ENCODE measurements around the gene CTAGE1.
A peak's percentile ranks its signal among the peaks of the same experiment; 100 is the strongest.

The CTAGE1 gene

DNA sequence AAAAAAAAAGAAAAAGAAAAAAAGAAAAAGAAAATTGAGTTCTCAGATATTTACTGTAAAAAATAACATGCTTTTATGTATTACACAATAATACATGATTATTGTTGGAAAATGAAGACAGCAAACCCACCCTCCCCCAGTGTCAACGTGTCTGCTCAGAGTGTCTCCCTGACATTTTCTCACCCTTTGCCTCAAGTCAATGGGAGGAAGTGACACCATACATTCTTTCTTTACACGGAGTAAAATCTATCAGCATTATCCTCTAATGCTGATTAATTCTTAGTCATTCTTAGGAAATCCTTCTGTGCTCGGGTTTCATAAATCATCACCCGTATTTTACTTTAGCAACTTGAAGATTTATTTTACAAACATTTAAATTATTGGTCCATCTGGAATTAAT lies 32.0 kb downstream of the CTAGE1 start:
- Histone ChIP-seq H3K56ac (ENCODE audit: low read length) (no peak overlapping the region), H3K4me3 (ENCODE audit: low read length) (no peak overlapping the region), H2BK120ac (ENCODE audit: low read depth, low read length) (no peak overlapping the region), H3K27me3 (ENCODE audit: insufficient read depth, low read length, poor library complexity) (no peaks in the 10 kb centered on the region), H3K23ac (ENCODE audit: low read length) (no peak overlapping the region), H4K5ac (ENCODE audit: low read length) (no peak overlapping the region), H3K4me2 (ENCODE audit: low read length) (no peak overlapping the region), H2AK5ac (ENCODE audit: low read length) (no peak overlapping the region), H3K27ac (ENCODE audit: low read depth, low read length) (no peak overlapping the region), H4K8ac (ENCODE audit: low read depth, low read length) (no peak overlapping the region), H3K36me3 (ENCODE audit: control insufficient read depth, insufficient read depth, low read length) (no peaks in the 10 kb centered on the region), H3K18ac (ENCODE audit: low read length) (no peak overlapping the region), H3K9ac (ENCODE audit: low read length) (no peak overlapping the region), H3K4me1 (ENCODE audit: control insufficient read depth, low read depth, low read length) (no peaks in the 10 kb centered on the region), H2BK5ac (ENCODE audit: low read length) (no peak overlapping the region), H3K79me2 (ENCODE audit: control insufficient read depth, insufficient read depth, low read length) (no peaks in the 10 kb centered on the region), H3K79me1 (ENCODE audit: low read length) (no peaks in the 10 kb centered on the region), H3K4ac (ENCODE audit: low read depth, low read length) (no peak overlapping the region), H2BK15ac (replicated peaks; ENCODE audit: low read depth) (no peak overlapping the region)
- peak; percentile 18 for DNase-seq
- no CpG with 5 or more reads among the region's 4 CpGs for WGBS (ENCODE audit: extremely low coverage, insufficient coverage, low lambda C conversion rate)

DNA sequence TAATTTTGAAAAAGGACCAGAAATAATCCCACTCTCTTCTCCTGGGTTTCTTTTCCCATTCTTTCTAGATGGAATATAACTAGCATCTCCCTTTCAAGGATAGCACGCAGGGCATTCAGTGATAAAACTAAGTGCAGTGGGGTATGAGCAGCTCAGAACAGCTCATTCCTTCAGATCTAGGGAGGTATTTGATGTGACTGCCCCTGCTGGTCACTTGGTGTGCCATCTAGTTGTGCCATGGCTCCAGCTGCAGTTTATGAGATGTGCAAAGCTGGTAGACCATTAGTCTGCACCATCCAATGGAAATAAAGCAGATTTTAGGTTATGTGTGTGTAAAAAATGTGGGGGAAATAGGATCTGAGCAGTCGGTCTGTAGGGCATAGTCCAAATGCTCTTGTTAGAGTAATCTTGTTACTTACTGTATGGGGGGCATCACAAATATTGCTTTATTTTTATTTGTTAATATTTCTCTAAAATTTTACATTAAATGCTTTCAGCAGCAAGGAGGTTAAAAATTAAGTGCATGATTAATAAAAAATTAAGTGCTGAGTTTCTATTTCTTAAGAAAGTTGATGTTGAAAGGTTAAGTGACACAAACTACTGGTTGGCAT lies 38.9 kb downstream of the CTAGE1 start:
- H2BK15ac ChIP-seq (replicated peaks; ENCODE audit: low read depth): no peak overlapping the region
- H4K5ac ChIP-seq (ENCODE audit: low read length): no peak overlapping the region
- no peak overlapping the region for H3K4me3 ChIP-seq (ENCODE audit: low read length)
- no peak overlapping the region for H2AK5ac ChIP-seq (ENCODE audit: low read length)
- no peak overlapping the region for H3K9ac ChIP-seq (ENCODE audit: low read length)
- no peak overlapping the region for H3K18ac ChIP-seq (ENCODE audit: low read length)
- DNase-seq: peak; percentile 57
- no peak overlapping the region for H2BK120ac ChIP-seq (ENCODE audit: low read depth, low read length)
- no peak overlapping the region for H2BK5ac ChIP-seq (ENCODE audit: low read length)
- no peaks in the 10 kb centered on the region for H3K79me2 ChIP-seq (ENCODE audit: control insufficient read depth, insufficient read depth, low read length)
- H3K27me3 ChIP-seq (ENCODE audit: insufficient read depth, low read length, poor library complexity): no peaks in the 10 kb centered on the region
- no peak overlapping the region for H3K27ac ChIP-seq (ENCODE audit: low read depth, low read length)
- H3K23ac ChIP-seq (ENCODE audit: low read length): no peak overlapping the region
- H3K4me1 ChIP-seq (ENCODE audit: control insufficient read depth, low read depth, low read length): no peaks in the 10 kb centered on the region
- H3K79me1 ChIP-seq (ENCODE audit: low read length): no peaks in the 10 kb centered on the region
- H3K36me3 ChIP-seq (ENCODE audit: control insufficient read depth, insufficient read depth, low read length): no peaks in the 10 kb centered on the region
- H3K4me2 ChIP-seq (ENCODE audit: low read length): no peak overlapping the region
- H3K4ac ChIP-seq (ENCODE audit: low read depth, low read length): no peak overlapping the region
- H4K8ac ChIP-seq (ENCODE audit: low read depth, low read length): no peak overlapping the region
- no CpG with 5 or more reads among the region's 2 CpGs for WGBS (ENCODE audit: extremely low coverage, insufficient coverage, low lambda C conversion rate)
- H3K56ac ChIP-seq (ENCODE audit: low read length): no peak overlapping the region

DNA sequence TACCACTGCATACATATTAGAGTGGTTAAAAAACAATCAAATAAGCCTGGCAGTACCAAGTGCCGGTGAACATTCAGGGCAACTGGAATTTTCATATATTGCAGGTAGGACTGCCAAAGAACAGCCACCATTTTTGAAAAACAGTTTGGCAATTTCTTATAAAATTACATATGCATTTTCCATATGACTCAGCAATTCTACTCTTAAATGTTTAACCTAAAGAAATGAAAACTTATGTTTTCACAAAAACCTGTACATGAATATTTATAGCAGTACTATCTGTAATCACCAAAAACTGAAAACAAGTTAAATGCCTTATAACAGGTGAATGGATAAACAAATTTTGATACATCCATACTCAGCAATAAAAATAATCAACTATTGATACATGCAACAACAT lies 39.9 kb downstream of the CTAGE1 start:
- Histone ChIP-seq H2BK5ac (ENCODE audit: low read length) (no peak overlapping the region), H3K36me3 (ENCODE audit: control insufficient read depth, insufficient read depth, low read length) (no peaks in the 10 kb centered on the region), H4K5ac (ENCODE audit: low read length) (no peak overlapping the region), H2BK120ac (ENCODE audit: low read depth, low read length) (no peak overlapping the region), H3K9ac (ENCODE audit: low read length) (no peak overlapping the region), H3K27ac (ENCODE audit: low read depth, low read length) (no peak overlapping the region), H3K79me2 (ENCODE audit: control insufficient read depth, insufficient read depth, low read length) (no peaks in the 10 kb centered on the region), H2BK15ac (replicated peaks; ENCODE audit: low read depth) (no peak overlapping the region), H3K27me3 (ENCODE audit: insufficient read depth, low read length, poor library complexity) (no peaks in the 10 kb centered on the region), H4K8ac (ENCODE audit: low read depth, low read length) (no peak overlapping the region), H3K79me1 (ENCODE audit: low read length) (no peaks in the 10 kb centered on the region), H3K4me1 (ENCODE audit: control insufficient read depth, low read depth, low read length) (no peaks in the 10 kb centered on the region), H3K56ac (ENCODE audit: low read length) (no peak overlapping the region), H3K4me2 (ENCODE audit: low read length) (no peak overlapping the region), H2AK5ac (ENCODE audit: low read length) (no peak overlapping the region), H3K18ac (ENCODE audit: low read length) (no peak overlapping the region), H3K4ac (ENCODE audit: low read depth, low read length) (no peak overlapping the region), H3K4me3 (ENCODE audit: low read length) (no peak overlapping the region), H3K23ac (ENCODE audit: low read length) (no peak overlapping the region)
- no CpG with 5 or more reads among the region's 1 CpG for WGBS (ENCODE audit: extremely low coverage, insufficient coverage, low lambda C conversion rate)
- DNase-seq: no peak

DNA sequence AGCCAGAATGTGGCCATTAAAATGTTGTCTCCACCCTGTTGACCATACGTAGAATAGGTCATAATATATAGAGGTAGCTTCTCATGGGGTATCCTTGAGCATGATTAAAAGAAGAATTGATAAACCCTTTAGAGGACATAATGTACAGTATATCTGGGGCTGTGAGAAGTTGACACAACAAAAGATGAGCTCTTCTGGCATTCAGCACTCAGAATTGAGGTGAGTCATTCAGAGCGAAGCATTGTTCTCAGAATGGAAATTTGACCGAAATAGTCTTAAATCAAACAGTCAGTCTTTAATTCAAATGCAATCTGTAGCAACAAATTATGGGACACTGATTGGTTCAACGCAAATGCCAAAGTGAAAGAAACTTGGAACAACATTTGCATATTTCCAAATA lies 47.3 kb downstream of the CTAGE1 start:
- no peak overlapping the region for H3K4me3 ChIP-seq (ENCODE audit: low read length)
- H4K5ac ChIP-seq (ENCODE audit: low read length): no peak overlapping the region
- H2AK5ac ChIP-seq (ENCODE audit: low read length): no peak overlapping the region
- no peak overlapping the region for H2BK15ac ChIP-seq (replicated peaks; ENCODE audit: low read depth)
- no peak overlapping the region for H4K8ac ChIP-seq (ENCODE audit: low read depth, low read length)
- H3K27ac ChIP-seq (ENCODE audit: low read depth, low read length): no peak overlapping the region
- H3K4ac ChIP-seq (ENCODE audit: low read depth, low read length): no peak overlapping the region
- H3K56ac ChIP-seq (ENCODE audit: low read length): no peak overlapping the region
- H2BK120ac ChIP-seq (ENCODE audit: low read depth, low read length): no peak overlapping the region
- no peak overlapping the region for H3K23ac ChIP-seq (ENCODE audit: low read length)
- no peaks in the 10 kb centered on the region for H3K79me2 ChIP-seq (ENCODE audit: control insufficient read depth, insufficient read depth, low read length)
- no peaks in the 10 kb centered on the region for H3K4me1 ChIP-seq (ENCODE audit: control insufficient read depth, low read depth, low read length)
- no peak for DNase-seq
- H2BK5ac ChIP-seq (ENCODE audit: low read length): no peak overlapping the region
- H3K9ac ChIP-seq (ENCODE audit: low read length): no peak overlapping the region
- no peak overlapping the region for H3K4me2 ChIP-seq (ENCODE audit: low read length)
- H3K36me3 ChIP-seq (ENCODE audit: control insufficient read depth, insufficient read depth, low read length): no peaks in the 10 kb centered on the region
- no peak overlapping the region for H3K18ac ChIP-seq (ENCODE audit: low read length)
- H3K27me3 ChIP-seq (ENCODE audit: insufficient read depth, low read length, poor library complexity): no peaks in the 10 kb centered on the region
- H3K79me1 ChIP-seq (ENCODE audit: low read length): no peaks in the 10 kb centered on the region
- no CpG with 5 or more reads among the region's 4 CpGs for WGBS (ENCODE audit: extremely low coverage, insufficient coverage, low lambda C conversion rate)

DNA sequence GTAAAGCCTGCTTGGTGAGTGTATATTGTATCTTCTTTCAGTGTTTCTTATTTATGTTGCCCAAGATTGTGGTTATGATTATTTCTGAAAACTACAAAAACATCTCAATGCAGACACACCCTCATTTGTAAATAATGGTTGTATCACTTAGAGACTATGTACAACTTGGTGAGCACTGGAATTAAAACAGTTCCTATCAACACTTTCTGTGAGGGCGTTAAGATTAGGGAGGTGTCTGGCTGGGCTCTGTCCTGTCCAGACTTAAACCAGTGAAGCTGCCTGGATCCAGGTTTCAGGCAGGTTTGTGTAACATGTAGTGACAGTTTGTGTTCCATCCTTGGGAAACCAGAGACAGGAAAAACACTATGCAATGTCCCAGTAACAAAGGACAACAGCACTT lies 49.7 kb downstream of the CTAGE1 start:
- no peak for DNase-seq
- Histone ChIP-seq H3K9ac (ENCODE audit: low read length) (no peak overlapping the region), H3K4me1 (ENCODE audit: control insufficient read depth, low read depth, low read length) (no peaks in the 10 kb centered on the region), H3K56ac (ENCODE audit: low read length) (no peak overlapping the region), H2AK5ac (ENCODE audit: low read length) (no peak overlapping the region), H2BK5ac (ENCODE audit: low read length) (no peak overlapping the region), H3K4ac (ENCODE audit: low read depth, low read length) (no peak overlapping the region), H3K27ac (ENCODE audit: low read depth, low read length) (no peak overlapping the region), H2BK15ac (replicated peaks; ENCODE audit: low read depth) (no peak overlapping the region), H3K18ac (ENCODE audit: low read length) (no peak overlapping the region), H3K4me3 (ENCODE audit: low read length) (no peak overlapping the region), H3K23ac (ENCODE audit: low read length) (no peak overlapping the region), H3K36me3 (ENCODE audit: control insufficient read depth, insufficient read depth, low read length) (no peaks in the 10 kb centered on the region), H4K8ac (ENCODE audit: low read depth, low read length) (no peak overlapping the region), H3K4me2 (ENCODE audit: low read length) (no peak overlapping the region), H3K79me1 (ENCODE audit: low read length) (no peaks in the 10 kb centered on the region), H3K79me2 (ENCODE audit: control insufficient read depth, insufficient read depth, low read length) (no peaks in the 10 kb centered on the region), H4K5ac (ENCODE audit: low read length) (no peak overlapping the region), H3K27me3 (ENCODE audit: insufficient read depth, low read length, poor library complexity) (no peaks in the 10 kb centered on the region), H2BK120ac (ENCODE audit: low read depth, low read length) (no peak overlapping the region)
- no CpG with 5 or more reads among the region's 1 CpG for WGBS (ENCODE audit: extremely low coverage, insufficient coverage, low lambda C conversion rate)

DNA sequence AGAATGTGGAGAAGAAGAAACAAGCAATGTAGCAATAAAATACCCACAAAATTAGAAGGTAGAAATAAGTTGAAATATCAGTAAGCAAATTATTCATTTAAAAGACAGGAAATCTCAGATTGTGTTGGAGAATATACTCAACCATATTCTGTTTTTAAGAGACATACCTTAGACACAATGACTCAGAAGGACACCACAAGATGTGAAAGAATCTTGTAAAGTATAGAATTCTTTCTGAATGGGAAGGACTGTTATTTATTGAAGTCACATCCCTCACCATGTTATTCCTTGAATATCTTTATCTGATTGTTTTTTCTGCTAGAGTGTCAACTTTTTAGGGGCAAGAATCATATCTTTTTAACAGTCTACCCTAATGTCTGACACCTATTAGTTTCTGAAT lies 50.4 kb downstream of the CTAGE1 start:
- H2AK5ac ChIP-seq (ENCODE audit: low read length): no peak overlapping the region
- no peak overlapping the region for H3K4me2 ChIP-seq (ENCODE audit: low read length)
- H3K79me1 ChIP-seq (ENCODE audit: low read length): no peaks in the 10 kb centered on the region
- H3K27ac ChIP-seq (ENCODE audit: low read depth, low read length): no peak overlapping the region
- no peaks in the 10 kb centered on the region for H3K79me2 ChIP-seq (ENCODE audit: control insufficient read depth, insufficient read depth, low read length)
- H3K18ac ChIP-seq (ENCODE audit: low read length): no peak overlapping the region
- no peak overlapping the region for H3K56ac ChIP-seq (ENCODE audit: low read length)
- no peaks in the 10 kb centered on the region for H3K27me3 ChIP-seq (ENCODE audit: insufficient read depth, low read length, poor library complexity)
- no peak overlapping the region for H4K5ac ChIP-seq (ENCODE audit: low read length)
- no peak overlapping the region for H2BK15ac ChIP-seq (replicated peaks; ENCODE audit: low read depth)
- H3K23ac ChIP-seq (ENCODE audit: low read length): no peak overlapping the region
- H3K9ac ChIP-seq (ENCODE audit: low read length): no peak overlapping the region
- H2BK5ac ChIP-seq (ENCODE audit: low read length): no peak overlapping the region
- no peak overlapping the region for H4K8ac ChIP-seq (ENCODE audit: low read depth, low read length)
- H3K36me3 ChIP-seq (ENCODE audit: control insufficient read depth, insufficient read depth, low read length): no peaks in the 10 kb centered on the region
- H3K4me1 ChIP-seq (ENCODE audit: control insufficient read depth, low read depth, low read length): no peaks in the 10 kb centered on the region
- no peak overlapping the region for H3K4ac ChIP-seq (ENCODE audit: low read depth, low read length)
- no peak overlapping the region for H3K4me3 ChIP-seq (ENCODE audit: low read length)
- no peak overlapping the region for H2BK120ac ChIP-seq (ENCODE audit: low read depth, low read length)
- no peak for DNase-seq

Data from mesendoderm (in vitro differentiated cells).